H9 (cell line): Measurements from ENCODE around the gene PTPRN2. TPM values are rescaled to one million over a fixed set of nuclear protein-coding genes. Genes with fewer than 3 reads are reported as not detected.

Experiments used
- DNase-seq: peaks from one replicate; pipeline ENCODE4 v3.0.0-alpha.2; 2017
- H2AFZ ChIP-seq: one replicate; pipeline ENCODE4 v1.6.1; 2013; ENCODE audit warnings: mild to moderate bottlenecking, low read length, control low read depth, moderate library complexity
- H2AK5ac ChIP-seq: 2 replicates; pipeline ENCODE4 v1.6.1; 2013; ENCODE audit warnings: low read length, control low read depth, mixed read lengths; ENCODE audit not compliant: insufficient read length
- H2BK120ac ChIP-seq: one replicate; pipeline ENCODE4 v1.6.1; 2013; ENCODE audit warnings: low read depth, mild to moderate bottlenecking, low read length, control low read depth, inconsistent platforms; ENCODE audit not compliant: poor library complexity, severe bottlenecking
- H2BK12ac ChIP-seq: 2 replicates; pipeline ENCODE4 v1.6.1; 2013; ENCODE audit warnings: low read length, control low read depth, mixed read lengths, low read depth; ENCODE audit not compliant: insufficient read length
- H2BK15ac ChIP-seq: 2 replicates; pipeline ENCODE4 v1.6.1; 2013; ENCODE audit warnings: low read depth, low read length, control low read depth
- H2BK20ac ChIP-seq: one replicate; pipeline ENCODE4 v1.6.1; 2013; ENCODE audit warnings: low read depth, mild to moderate bottlenecking, low read length, control low read depth, inconsistent platforms; ENCODE audit not compliant: poor library complexity, severe bottlenecking
- H2BK5ac ChIP-seq: 2 replicates; pipeline ENCODE4 v1.6.1; 2013; ENCODE audit warnings: low read length, control low read depth, mixed read lengths; ENCODE audit not compliant: insufficient read length
- H3K14ac ChIP-seq: 2 replicates; pipeline ENCODE4 v1.6.1; 2013; ENCODE audit warnings: low read length, control low read depth; ENCODE audit not compliant: insufficient read depth
- H3K18ac ChIP-seq: 2 replicates; pipeline ENCODE4 v1.6.1; 2013; ENCODE audit warnings: low read depth, mild to moderate bottlenecking, mixed read lengths, low read length, control low read depth; ENCODE audit not compliant: insufficient read length
- H3K23ac ChIP-seq: 2 replicates; pipeline ENCODE4 v1.6.1; 2013; ENCODE audit warnings: low read length, control low read depth, mixed read lengths, low read depth; ENCODE audit not compliant: insufficient read length
- H3K23me2 ChIP-seq: 2 replicates; pipeline ENCODE4 v1.6.1; 2013; ENCODE audit warnings: low read depth, mild to moderate bottlenecking, mixed read lengths, low read length, control low read depth; ENCODE audit not compliant: insufficient read length, poor library complexity, severe bottlenecking
- H3K27ac ChIP-seq: 2 replicates; pipeline ENCODE4 v1.5.1; 2013; ENCODE audit warnings: low read length, control low read depth, mixed read lengths, low read depth; ENCODE audit not compliant: insufficient read length
- H3K27me3 ChIP-seq: 2 replicates; pipeline ENCODE4 v1.6.1; 2013; ENCODE audit warnings: low read length, control low read depth, inconsistent platforms; ENCODE audit not compliant: insufficient read depth
- H3K4ac ChIP-seq: 2 replicates; pipeline ENCODE4 v1.6.1; 2013; ENCODE audit warnings: low read depth, mild to moderate bottlenecking, control low read depth, inconsistent platforms, low read length, moderate library complexity
- H3K4me1 ChIP-seq: 2 replicates; pipeline ENCODE4 v1.6.1; 2013; ENCODE audit warnings: low read length, control low read depth, inconsistent platforms; ENCODE audit not compliant: insufficient read depth
- H3K4me2 ChIP-seq: 2 replicates; pipeline ENCODE4 v1.6.1; 2013; ENCODE audit warnings: low read length, control low read depth, mixed read lengths; ENCODE audit not compliant: insufficient read length, insufficient read depth
- H3K56ac ChIP-seq: 2 replicates; pipeline ENCODE4 v1.6.1; 2013; ENCODE audit warnings: low read depth, mild to moderate bottlenecking, mixed read lengths, low read length, control low read depth; ENCODE audit not compliant: insufficient read length
- H3K79me1 ChIP-seq: 2 replicates; pipeline ENCODE4 v1.6.1; 2013; ENCODE audit warnings: low read depth, mild to moderate bottlenecking, moderate library complexity, low read length, control low read depth, inconsistent platforms; ENCODE audit not compliant: insufficient read depth, poor library complexity, severe bottlenecking
- H3K79me2 ChIP-seq: 2 replicates; pipeline ENCODE4 v1.6.1; 2013; ENCODE audit warnings: low read length, control low read depth, inconsistent platforms; ENCODE audit not compliant: insufficient read depth
- H3K9ac ChIP-seq: 2 replicates; pipeline ENCODE4 v1.6.1; 2013; ENCODE audit warnings: low read length, control low read depth, mixed read lengths; ENCODE audit not compliant: insufficient read length; ENCODE audit errors: extremely low read depth
- H3K9me3 ChIP-seq: one replicate; pipeline ENCODE4 v1.6.1; 2013; ENCODE audit warnings: low read depth, low read length, inconsistent platforms; ENCODE audit not compliant: control insufficient read depth
- H3T11ph ChIP-seq: one replicate; pipeline ENCODE4 v1.6.1; 2013; ENCODE audit warnings: mild to moderate bottlenecking, low read length, control low read depth, inconsistent platforms
- H4K20me1 ChIP-seq: one replicate; pipeline ENCODE4 v1.6.1; 2013; ENCODE audit not compliant: control insufficient read depth, insufficient read length, insufficient read depth
- H4K5ac ChIP-seq: 2 replicates; pipeline ENCODE4 v1.6.1; 2013; ENCODE audit warnings: low read depth, mild to moderate bottlenecking, mixed read lengths, low read length, control low read depth; ENCODE audit not compliant: insufficient read length
- H4K8ac ChIP-seq: replicated peaks from 2 replicates; pipeline ENCODE4 v1.6.1; 2013; ENCODE audit warnings: low read length, control low read depth, mixed read lengths, low read depth; ENCODE audit not compliant: insufficient read length
- H4K91ac ChIP-seq: 2 replicates; pipeline ENCODE4 v1.6.1; 2013; ENCODE audit warnings: low read depth, mild to moderate bottlenecking, moderate library complexity, mixed read lengths, low read length, control low read depth; ENCODE audit not compliant: insufficient read length
- H3K27ac Mint-ChIP-seq, 3 experiments: 2 replicates in 2 of 3; 3 replicates in 1 of 3; pipeline ENCODE4 v1.8.0; 2020 to 2021; ENCODE audit warnings: mixed read lengths in 3 of 3, mild to moderate bottlenecking in 1 of 3, moderate library complexity in 1 of 3
- H3K27me3 Mint-ChIP-seq: 2 replicates; pipeline ENCODE4 v1.8.0; 2021; ENCODE audit warnings: low read depth, mild to moderate bottlenecking, moderate library complexity, mixed read lengths
- H3K36me3 Mint-ChIP-seq, 3 experiments: 2 replicates in 2 of 3; 3 replicates in 1 of 3; pipeline ENCODE4 v1.8.0; 2020 to 2021; ENCODE audit warnings: low read depth in 3 of 3, mixed read lengths in 3 of 3; ENCODE audit not compliant: insufficient read depth in 1 of 3
- H3K4me1 Mint-ChIP-seq, 2 experiments: 2 replicates each; pipeline ENCODE4 v1.8.0; 2020; ENCODE audit warnings: mixed read lengths in 2 of 2
- H3K4me3 Mint-ChIP-seq, 2 experiments: 2 replicates in 1 of 2; 3 replicates in 1 of 2; pipeline ENCODE4 v1.8.0; 2020 to 2021; ENCODE audit warnings: mild to moderate bottlenecking in 2 of 2, mixed read lengths in 2 of 2, moderate library complexity in 1 of 2
- H3K9me3 Mint-ChIP-seq, 2 experiments: 2 replicates in 1 of 2; 3 replicates in 1 of 2; pipeline ENCODE4 v1.8.0; 2020; ENCODE audit warnings: mild to moderate bottlenecking in 2 of 2, mixed read lengths in 2 of 2, moderate library complexity in 1 of 2
- WGBS: extraction: QIAGEN DNeasy Blood & Tissue Kit; methylation state at CpG from one replicate; pipeline ENCODE4 v1.1.7; 2013; ENCODE audit warnings: missing lambda C conversion rate, low lambda C conversion rate, mixed read lengths; ENCODE audit not compliant: insufficient read length; ENCODE audit errors: extremely low coverage; 5-methylcytosine and 5-hydroxymethylcytosine counted together
- total RNA-seq: library from RNA; stranded (reverse); gene quantifications from 2 replicates; pipeline ENCODE4 v1.2.1, GENCODE V29; 2021
- TF ChIP-seq, protein P1 (sequence below): fragments of 200-600 bp; sonication (generic); conservative IDR thresholded peaks from 3 replicates; pipeline ENCODE4 v1.8.0; 2021; ENCODE audit warnings: antibody characterized with exemption, mild to moderate bottlenecking

PTPRN2 gene
- total RNA-seq, 1 experiment from 2014 or later, result 5.2 TPM

DNA sequence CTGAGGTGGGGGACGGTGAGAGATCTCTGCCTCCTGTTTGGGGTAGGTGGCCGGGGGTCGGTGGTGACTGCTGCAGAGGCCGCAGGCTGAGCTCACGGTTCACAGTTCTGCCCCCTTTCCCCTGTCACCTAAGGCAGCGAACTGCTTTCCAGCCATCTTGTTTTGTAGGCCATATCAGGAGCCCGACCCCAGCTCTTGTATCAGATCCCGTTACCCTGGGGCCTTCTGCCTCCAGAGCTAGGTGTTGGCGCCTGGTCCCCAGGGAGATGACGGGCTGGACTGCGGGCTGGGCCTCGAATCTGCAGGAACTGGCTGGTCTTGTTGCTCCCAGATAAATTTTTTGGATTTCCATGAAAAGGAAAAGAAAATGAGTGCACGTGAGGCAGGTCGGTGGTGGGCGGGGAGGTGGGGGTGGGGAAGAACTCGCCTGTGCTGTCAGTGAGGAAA is 1067.8 kb downstream of the PTPRN2 start:
- no peak for DNase-seq
- Histone ChIP-seq H2BK15ac (no peak overlapping the region), H3K79me2 (no peaks in the 10 kb centered on the region), H3K27ac (no peak overlapping the region), H3K18ac (no peak overlapping the region), H2BK20ac (no peak overlapping the region), H2AFZ (no peak overlapping the region), H4K91ac (no peak overlapping the region), H3K56ac (no peak overlapping the region), H4K5ac (no peak overlapping the region), H4K8ac (no peak overlapping the region), H3K23me2 (no peaks in the 10 kb centered on the region), H2BK5ac (no peak overlapping the region), H3K14ac (no peak overlapping the region; the same call in 1 of the 2 replicates), H3K4me1 (no peaks in the 10 kb centered on the region), H3K4ac (no peak overlapping the region), H3T11ph (no peak overlapping the region), H3K4me2 (no peak overlapping the region), H4K20me1 (no peaks in the 10 kb centered on the region), H3K23ac (no peak overlapping the region), H2BK12ac (no peak overlapping the region), H3K9ac (no peak overlapping the region), H3K9me3 (no peaks in the 10 kb centered on the region), H2AK5ac (no peak overlapping the region), H2BK120ac (no peak overlapping the region), H3K27me3 (no peaks in the 10 kb centered on the region), H3K79me1 (no peaks in the 10 kb centered on the region)
- no peak overlapping the region for H3K27ac Mint-ChIP-seq
- H3K36me3 Mint-ChIP-seq, result peaks cover 0 to 3% (median 0%) of the 10 kb centered on the region in 3 experiments; a peak in 1 of 7 replicates
- H3K27me3 Mint-ChIP-seq, result peaks cover 63% of the 10 kb centered on the region
- TF ChIP-seq, protein P1, sequence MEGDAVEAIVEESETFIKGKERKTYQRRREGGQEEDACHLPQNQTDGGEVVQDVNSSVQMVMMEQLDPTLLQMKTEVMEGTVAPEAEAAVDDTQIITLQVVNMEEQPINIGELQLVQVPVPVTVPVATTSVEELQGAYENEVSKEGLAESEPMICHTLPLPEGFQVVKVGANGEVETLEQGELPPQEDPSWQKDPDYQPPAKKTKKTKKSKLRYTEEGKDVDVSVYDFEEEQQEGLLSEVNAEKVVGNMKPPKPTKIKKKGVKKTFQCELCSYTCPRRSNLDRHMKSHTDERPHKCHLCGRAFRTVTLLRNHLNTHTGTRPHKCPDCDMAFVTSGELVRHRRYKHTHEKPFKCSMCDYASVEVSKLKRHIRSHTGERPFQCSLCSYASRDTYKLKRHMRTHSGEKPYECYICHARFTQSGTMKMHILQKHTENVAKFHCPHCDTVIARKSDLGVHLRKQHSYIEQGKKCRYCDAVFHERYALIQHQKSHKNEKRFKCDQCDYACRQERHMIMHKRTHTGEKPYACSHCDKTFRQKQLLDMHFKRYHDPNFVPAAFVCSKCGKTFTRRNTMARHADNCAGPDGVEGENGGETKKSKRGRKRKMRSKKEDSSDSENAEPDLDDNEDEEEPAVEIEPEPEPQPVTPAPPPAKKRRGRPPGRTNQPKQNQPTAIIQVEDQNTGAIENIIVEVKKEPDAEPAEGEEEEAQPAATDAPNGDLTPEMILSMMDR, result no peak
- no peaks in the 10 kb centered on the region; a peak in 1 of 5 replicates for H3K9me3 Mint-ChIP-seq
- no CpG with 5 or more reads among the region's 16 CpGs for WGBS
- peaks cover 0 to 2% of the 10 kb centered on the region in 2 experiments; a peak in 2 of 4 replicates for H3K4me1 Mint-ChIP-seq
- no peak overlapping the region for H3K4me3 Mint-ChIP-seq
